ENCODE data around the gene HPF1. TPM values are rescaled to one million over a fixed set of nuclear protein-coding genes. Genes with fewer than 3 reads are reported as not detected.
A peak's percentile ranks its signal among the peaks of the same experiment; 100 is the strongest.
"Not testable (repeated sequence)": the region's sequence is repeated elsewhere in the genome, so short reads cannot be mapped to it uniquely, and the experiment has no call there.

Gene HPF1
- 10 to 100 TPM in 1 of 5 donors, 1 to 10 TPM in 2, under 1 TPM in 1, not detected in 1; 0.58 to 20.4 (median 3.5) TPM for total RNA-seq
- polyA plus RNA-seq: 10 to 100 TPM; 22.5 to 27.1 (median 22.8) TPM
- long read RNA-seq, donor 1, transcript HPF1-201 (8 exons, 1,230 nt): major isoform, 8 of 9 reads
- long read RNA-seq, donor 1, partial matches to known transcripts: 0 of 9 reads
- long read RNA-seq, donor 1, other reads (novel, unspliced or antisense): 0 of 9 reads
- long read RNA-seq, donor 2, transcript HPF1-201 (8 exons, 1,230 nt): major isoform, 10 of 11 reads
- long read RNA-seq, donor 2, partial matches to known transcripts: 0 of 11 reads
- long read RNA-seq, donor 2, other reads (novel, unspliced or antisense): 0 of 11 reads
- long read RNA-seq, donor 3, transcript HPF1-201 (8 exons, 1,230 nt): major isoform, 10 of 11 reads
- long read RNA-seq, donor 3, partial matches to known transcripts: 0 of 11 reads
- long read RNA-seq, donor 3, other reads (novel, unspliced or antisense): 0 of 11 reads
- long read RNA-seq, donor 4, partial matches to known transcripts: 0 of 2 reads
- long read RNA-seq, donor 4, other reads (novel, unspliced or antisense): 0 of 2 reads
- long read RNA-seq, donor 5, transcript HPF1-201 (8 exons, 1,230 nt): major isoform, 13 of 14 reads
- long read RNA-seq, donor 5, partial matches to known transcripts: 0 of 14 reads
- long read RNA-seq, donor 5, other reads (novel, unspliced or antisense): 0 of 14 reads
- long read RNA-seq, donor 6, transcript HPF1-201 (8 exons, 1,230 nt): major isoform, 32 of 41 reads
- long read RNA-seq, donor 6, partial matches to known transcripts: 8 of 41 reads
- long read RNA-seq, donor 6, other reads (novel, unspliced or antisense): 0 of 41 reads
- long read RNA-seq, donor 7, transcript HPF1-201 (8 exons, 1,230 nt): major isoform, 15 of 17 reads
- long read RNA-seq, donor 7, partial matches to known transcripts: 0 of 17 reads
- long read RNA-seq, donor 7, other reads (novel, unspliced or antisense): 0 of 17 reads
- long read RNA-seq, donor 8, transcript HPF1-201 (8 exons, 1,230 nt): major isoform, 5 of 13 reads
- long read RNA-seq, donor 8, partial matches to known transcripts: 5 of 13 reads
- long read RNA-seq, donor 8, other reads (novel, unspliced or antisense): 0 of 13 reads
- long read RNA-seq, donor 9, transcript HPF1-203 (2 exons, 548 nt): major isoform, 6 of 18 reads
- long read RNA-seq, donor 9, partial matches to known transcripts: 6 of 18 reads
- long read RNA-seq, donor 9, other reads (novel, unspliced or antisense): 0 of 18 reads
- long read RNA-seq, donor 10, partial matches to known transcripts: 0 of 4 reads
- long read RNA-seq, donor 10, other reads (novel, unspliced or antisense): 0 of 4 reads

- peak; percentile 95 to 97 for DNase-seq
- TF ChIP-seq POLR2AphosphoS5 (IDR thresholded peaks at IDR 0.05) (peak; percentile 32 to 84 (median 59)), POLR2A (IDR thresholded peaks at IDR 0.05) (no peak), EP300 (IDR thresholded peaks at IDR 0.05) (no peak), CTCF (IDR thresholded peaks at IDR 0.05) (no peak)
- peak within 1 kb of the TSS; percentile 82 to 90 (median 86) for H3K4me3 ChIP-seq
- WGBS, 5 donors: 0 to 1% (median 0%) methylated on average over 26 to 46 of the region's 46 CpGs
- peak within 1 kb of the TSS; percentile 67 to 84 (median 73) for H3K27ac ChIP-seq
- H3K9me3 ChIP-seq: no peaks in the 10 kb centered on the region
- H3K27me3 ChIP-seq: no peaks in the 10 kb centered on the region
- intact Hi-C loops (cut with DNase I; ENCODE audit: low total_unique reads): no loop called here
- H3K4me1 ChIP-seq: peaks cover 14 to 24% (median 19%) of the 10 kb centered on the region in 4 donors
- peaks cover 0 to 10% (median 8%) of the 10 kb centered on the region in 4 donors for H3K36me3 ChIP-seq
Observed at GRCh38 chr4:169757575-169758184, at the start of gene HPF1. Gene HPF1, minus strand, starts transcription at chr4:169757944. Its CDS starts 67 bp downstream, at chr4:169757877.

GRCh38 chr4:169806770-169807169 lies 49.0 kb upstream of the HPF1 start:
- H3K36me3 ChIP-seq, H3K27ac ChIP-seq, H3K4me3 ChIP-seq, H3K9me3 ChIP-seq, H3K4me1 ChIP-seq, H3K27me3 ChIP-seq, DNase-seq: not testable (repeated sequence)
- 79 to 92% (median 84%) methylated on average over 3 of the region's 3 CpGs for WGBS, 5 donors
- intact Hi-C loops (cut with DNase I; ENCODE audit: low total_unique reads): loop anchor here (5.0 kb wide), 1 partner anchor 236 kb away; no protein-coding TSS in a partner anchor

GRCh38 chr4:169803413-169803812 lies 45.7 kb upstream of the HPF1 start:
- intact Hi-C loops (cut with DNase I; ENCODE audit: low total_unique reads): no loop called here
- no peak for DNase-seq
- no peak overlapping the region for H3K27ac ChIP-seq
- H3K27me3 ChIP-seq: peaks cover 0 to 3% (median 0%) of the 10 kb centered on the region in 3 donors
- 50 to 72% (median 65%) methylated on average over 7 of the region's 7 CpGs for WGBS, 5 donors
- H3K4me3 ChIP-seq: no peak overlapping the region
- TF ChIP-seq POLR2AphosphoS5 (IDR thresholded peaks at IDR 0.05): no peak
- no peak for TF ChIP-seq CTCF (IDR thresholded peaks at IDR 0.05)
- no peak for TF ChIP-seq EP300 (IDR thresholded peaks at IDR 0.05)
- no peak for TF ChIP-seq POLR2A (IDR thresholded peaks at IDR 0.05)
- H3K36me3 ChIP-seq: no peaks in the 10 kb centered on the region
- H3K4me1 ChIP-seq: no peaks in the 10 kb centered on the region
- H3K9me3 ChIP-seq: peaks cover 0 to 7% (median 3%) of the 10 kb centered on the region in 4 donors

- intact Hi-C loops (cut with DNase I; ENCODE audit: low total_unique reads): no loop called here
Observed at GRCh38 chr4:169802873-169803272, 45.1 kb upstream of the HPF1 start.

More at GRCh38 chr4:169802873-169803272, 45.1 kb upstream of the HPF1 start:
- Histone ChIP-seq H3K36me3 (no peaks in the 10 kb centered on the region), H3K9me3 (peaks cover 0 to 7% (median 3%) of the 10 kb centered on the region in 4 donors), H3K4me1 (no peaks in the 10 kb centered on the region), H3K4me3 (no peak overlapping the region), H3K27ac (no peak overlapping the region), H3K27me3 (peaks cover 0 to 7% (median 0%) of the 10 kb centered on the region in 3 donors)
- DNase-seq: no peak
- TF ChIP-seq EP300 (IDR thresholded peaks at IDR 0.05): no peak
- TF ChIP-seq POLR2AphosphoS5 (IDR thresholded peaks at IDR 0.05): no peak
- no peak for TF ChIP-seq CTCF (IDR thresholded peaks at IDR 0.05)
- TF ChIP-seq POLR2A (IDR thresholded peaks at IDR 0.05): no peak
- 59 to 82% (median 76%) methylated on average over 1 of the region's 1 CpG for WGBS, 5 donors
